HG03439 (cell line): Measurements from ENCODE around the gene ZBED2.
"Not testable (repeated sequence)": the region's sequence is repeated elsewhere in the genome, so short reads cannot be mapped to it uniquely, and the experiment has no call there.

Experiments
- ATAC-seq: cut with Tn5 transposase; IDR thresholded peaks from one replicate; pipeline ENCODE4 v1.9.1; 2021; ENCODE audit warnings: mild to moderate bottlenecking, moderate library complexity; ENCODE audit not compliant: unreplicated experiment

Gene ZBED2, protein sequence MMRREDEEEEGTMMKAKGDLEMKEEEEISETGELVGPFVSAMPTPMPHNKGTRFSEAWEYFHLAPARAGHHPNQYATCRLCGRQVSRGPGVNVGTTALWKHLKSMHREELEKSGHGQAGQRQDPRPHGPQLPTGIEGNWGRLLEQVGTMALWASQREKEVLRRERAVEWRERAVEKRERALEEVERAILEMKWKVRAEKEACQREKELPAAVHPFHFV

DNA sequence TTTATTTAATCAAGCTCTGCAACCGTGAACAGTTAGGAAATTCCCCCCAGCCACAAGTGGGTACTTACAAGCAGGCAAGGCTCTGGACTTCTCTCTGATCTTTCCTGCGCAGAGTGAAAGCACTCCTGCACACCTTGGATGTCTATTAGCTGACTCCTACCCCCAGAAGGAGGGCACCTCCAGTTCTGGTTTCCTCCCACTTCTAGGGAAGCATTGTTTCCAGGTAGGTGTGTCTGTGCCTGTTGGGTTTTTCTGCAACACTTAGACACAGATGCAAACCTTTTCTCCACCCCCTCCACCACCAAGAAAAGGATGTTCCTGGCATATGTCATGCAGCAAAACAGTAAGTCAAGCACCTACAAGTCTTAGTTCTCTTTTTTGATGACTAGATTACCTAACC, at the start of gene ZBED2:
ZBED2 (minus strand) TSS at position 115 of the 400 bp plus-strand sequence. CDS start 1,145 bp downstream, outside the sequence.
- no peak for ATAC-seq

DNA sequence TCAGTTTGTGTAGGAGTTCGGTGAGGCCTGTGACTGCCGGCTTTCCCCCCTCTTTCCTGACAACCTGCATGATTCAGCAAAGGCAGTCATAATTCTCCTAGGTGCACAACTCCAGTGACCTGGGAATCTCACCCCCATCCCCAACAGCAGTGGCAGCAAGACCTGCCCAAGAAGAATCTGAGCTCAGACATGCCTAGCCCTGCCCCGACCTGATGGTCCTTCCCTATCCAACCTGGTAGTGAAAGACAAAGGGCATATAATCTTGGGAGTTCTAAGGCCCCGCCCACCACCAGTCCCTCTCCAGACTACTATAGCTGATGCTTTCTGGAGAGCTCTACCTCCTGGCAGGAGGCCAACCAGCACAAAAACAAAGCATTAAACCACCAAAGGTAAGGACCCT, 44.2 kb upstream of the ZBED2 start:
- ATAC-seq, result no peak

DNA sequence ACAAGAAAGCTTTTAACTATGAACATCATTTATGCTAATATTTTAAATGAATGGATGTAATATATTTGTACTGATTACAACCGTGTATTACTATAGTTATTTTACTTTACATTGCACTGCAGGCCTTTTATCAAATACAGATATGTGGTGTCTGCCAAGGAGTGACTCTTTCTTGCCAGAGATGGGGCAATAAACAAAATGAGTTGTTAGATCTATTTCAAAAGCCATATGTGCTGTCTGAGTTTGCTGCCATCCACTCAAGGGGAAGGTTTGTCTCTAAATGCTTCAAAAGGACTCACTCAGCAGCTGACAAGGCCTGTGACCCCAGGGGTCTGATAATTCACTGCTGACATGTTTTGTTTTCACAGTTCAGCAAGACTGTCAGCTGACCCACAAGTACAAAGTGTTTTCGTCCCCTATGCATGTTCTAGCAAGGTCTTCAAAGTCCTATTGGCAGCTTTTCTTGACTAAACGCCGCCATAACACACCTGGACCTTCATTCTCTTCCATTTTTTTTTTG, 41.3 kb upstream of the ZBED2 start:
- no peak for ATAC-seq

DNA sequence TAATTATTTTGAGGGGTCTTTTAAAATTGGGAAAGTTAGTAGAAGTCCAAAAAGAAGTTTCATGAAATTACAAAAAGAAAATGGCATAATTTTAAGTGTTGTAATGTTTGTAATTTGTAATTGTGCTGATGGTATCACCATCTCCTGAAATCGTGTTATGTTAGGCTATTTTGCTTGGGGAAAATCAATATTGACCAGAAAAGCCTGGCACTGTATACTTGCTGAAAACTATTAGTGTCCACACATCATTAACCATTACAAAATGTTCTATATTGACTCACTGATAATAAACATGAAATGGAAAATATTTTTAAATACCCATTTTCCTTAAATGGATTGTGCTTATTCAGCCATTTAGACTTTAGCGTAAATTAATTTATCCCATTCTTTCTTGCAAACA, 40.3 kb upstream of the ZBED2 start:
- ATAC-seq, result no peak

DNA sequence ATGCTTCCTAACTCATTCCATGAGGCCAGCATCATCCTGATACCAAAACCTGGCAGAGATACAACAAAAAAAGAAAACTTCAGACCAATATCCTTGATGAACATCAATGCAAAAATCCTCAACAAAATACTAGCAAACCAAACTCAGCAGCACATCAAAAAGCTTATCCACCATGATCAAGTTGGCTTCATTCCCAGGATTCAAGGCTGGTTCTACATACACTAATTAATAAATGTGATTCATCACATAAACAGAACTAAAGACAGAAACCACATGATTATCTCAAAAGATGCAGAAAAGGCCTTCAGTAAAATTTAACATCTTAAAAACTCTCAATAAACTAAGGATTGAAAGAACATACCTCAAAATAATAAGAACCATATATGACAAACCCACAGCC, 35.5 kb upstream of the ZBED2 start:
- not testable (repeated sequence) for ATAC-seq

DNA sequence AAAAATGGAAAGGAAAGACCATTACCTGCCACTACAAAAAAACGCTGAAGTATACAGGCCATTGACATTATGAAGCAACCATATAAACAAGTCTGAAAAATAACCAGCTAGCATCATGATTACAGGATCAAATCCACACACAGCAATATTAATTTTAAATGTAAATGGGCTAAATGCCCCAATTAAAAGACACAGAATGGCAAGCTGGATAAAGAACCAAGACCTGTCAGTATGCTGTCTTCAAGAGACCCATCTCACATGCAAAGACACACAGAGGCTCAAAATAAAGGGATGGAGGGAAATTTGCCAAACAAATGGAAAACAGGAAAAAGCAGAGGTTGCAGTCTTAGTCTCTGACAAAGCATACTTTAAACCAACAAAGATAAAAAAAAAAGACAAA, 33.9 kb upstream of the ZBED2 start:
- not testable (repeated sequence) for ATAC-seq

DNA sequence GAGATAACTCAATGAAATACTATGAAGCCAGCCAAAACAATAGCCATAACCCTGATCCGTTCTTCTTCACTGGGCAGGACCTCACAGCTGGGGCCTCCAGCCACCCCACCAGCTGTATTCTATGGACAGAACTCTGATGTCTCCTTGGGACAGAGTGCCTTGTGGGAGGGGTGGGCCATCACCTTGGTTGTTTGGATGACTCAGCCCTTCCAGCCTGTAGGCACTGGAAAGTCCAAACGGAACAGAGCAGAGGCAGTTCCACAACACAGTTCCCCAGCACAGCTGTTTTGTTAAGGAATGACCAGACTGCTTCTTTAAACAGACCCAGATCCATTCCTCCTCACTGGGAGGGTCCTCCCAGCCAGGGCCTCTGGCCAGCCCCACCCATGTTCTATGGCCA, 31.9 kb upstream of the ZBED2 start:
- ATAC-seq, result no peak

DNA sequence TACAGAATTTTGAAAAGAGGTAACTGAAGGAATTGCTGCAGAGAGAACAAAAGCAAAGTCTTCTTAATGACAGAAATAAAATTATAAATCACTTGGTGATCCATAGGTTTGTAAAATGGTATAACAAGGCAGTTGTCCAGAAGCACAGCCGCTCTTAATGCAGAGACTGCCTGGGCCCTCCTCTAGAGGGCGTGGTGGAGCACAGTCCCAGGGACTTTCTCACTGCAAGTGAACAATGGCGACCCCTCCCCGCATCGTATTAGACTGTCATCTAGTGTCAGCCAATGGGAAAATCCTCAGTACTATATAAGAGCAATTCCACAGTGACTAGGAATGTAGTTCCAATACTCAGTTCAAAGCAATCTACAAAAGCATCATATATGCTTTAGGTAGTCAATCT, 26.4 kb upstream of the ZBED2 start:
- no peak for ATAC-seq

DNA sequence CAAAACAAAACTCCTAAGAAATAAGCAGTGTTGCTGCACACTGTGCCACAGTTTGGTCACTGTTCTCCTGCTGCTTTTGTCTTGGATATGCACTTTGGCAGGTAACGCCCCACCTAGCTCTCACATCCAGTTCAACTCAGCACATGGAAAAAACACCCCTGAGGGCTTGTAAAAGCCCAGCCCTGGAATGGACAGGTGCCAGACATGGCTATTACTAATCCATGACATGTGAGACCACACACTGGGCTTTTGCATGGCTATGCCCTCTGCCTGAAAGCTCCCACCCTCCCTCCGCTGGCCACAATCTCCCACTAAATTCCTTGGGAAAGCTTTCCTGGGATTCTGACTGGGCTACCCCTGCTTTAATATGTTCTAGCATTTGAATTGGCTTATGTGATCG, 24.7 kb upstream of the ZBED2 start:
- no peak for ATAC-seq

DNA sequence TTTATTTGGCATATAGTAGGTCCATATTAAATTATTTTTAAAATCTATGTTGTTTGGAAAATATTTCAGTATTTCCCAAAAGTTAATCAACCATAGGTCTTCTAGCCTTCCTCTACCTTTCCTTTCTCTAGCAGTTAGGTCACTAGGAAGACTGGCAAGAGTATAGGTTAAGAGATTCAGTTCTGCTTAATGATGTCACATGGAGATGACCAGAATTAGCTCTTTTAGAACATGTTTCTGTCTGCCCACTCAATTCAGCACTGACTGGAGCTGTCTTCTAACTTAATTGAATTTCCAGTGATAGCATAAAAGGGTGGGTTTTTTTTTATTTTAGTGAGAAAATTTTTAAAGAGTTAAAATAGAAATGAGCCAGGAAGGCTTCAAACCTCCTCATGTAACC, 23.8 kb upstream of the ZBED2 start:
- no peak for ATAC-seq

DNA sequence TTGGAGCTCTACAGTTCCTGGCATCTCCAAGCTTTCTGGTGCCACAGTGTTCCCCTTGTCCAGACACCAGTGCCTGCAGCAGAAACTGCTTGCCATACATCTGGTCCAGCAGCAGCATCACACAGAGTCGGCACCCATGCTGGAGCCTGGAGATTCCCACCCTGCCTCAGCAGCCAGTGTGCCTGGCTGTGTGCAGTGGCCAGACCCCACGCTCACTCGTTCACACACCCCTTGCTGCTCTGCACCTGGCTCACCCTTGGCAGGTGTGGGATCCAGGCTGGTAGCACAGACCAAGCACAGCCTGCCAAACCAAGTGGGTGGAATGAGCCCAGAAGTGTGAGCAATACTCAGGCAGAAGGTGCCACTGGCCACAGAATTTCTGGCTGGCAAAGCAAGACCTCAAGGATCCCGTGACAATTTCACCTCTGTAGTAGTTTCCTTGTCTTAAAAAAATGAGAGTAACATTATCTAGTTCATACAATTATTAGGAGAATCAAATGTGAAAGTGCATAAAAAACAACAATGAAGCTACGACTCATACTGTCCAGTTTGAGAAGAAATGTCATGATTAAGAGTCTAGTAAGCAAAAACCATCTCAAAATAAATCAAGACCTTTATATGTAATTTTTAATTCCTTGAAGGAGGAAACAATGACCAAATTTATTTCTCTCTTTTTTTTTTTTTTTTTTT, 22.9 kb upstream of the ZBED2 start:
- ATAC-seq, result no peak

DNA sequence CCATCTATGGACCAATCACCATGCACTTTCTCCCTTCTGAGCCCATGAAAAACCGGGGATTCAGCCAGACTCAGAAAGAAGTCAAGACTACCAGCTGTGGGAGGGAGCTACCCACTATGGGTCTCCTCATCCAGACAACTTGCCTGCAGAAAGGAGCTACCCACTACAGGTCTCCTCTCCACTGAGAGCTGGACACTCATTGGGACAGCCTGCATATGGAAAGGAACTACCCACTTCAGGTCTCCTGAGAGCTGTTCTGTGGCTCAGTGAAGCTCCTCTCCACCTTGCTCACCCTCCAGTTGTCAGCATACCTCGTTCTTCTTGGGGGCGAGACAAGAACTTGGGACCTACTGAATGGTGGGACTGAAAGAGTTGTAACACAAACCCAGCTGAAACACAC, 22.3 kb upstream of the ZBED2 start:
- no peak for ATAC-seq

DNA sequence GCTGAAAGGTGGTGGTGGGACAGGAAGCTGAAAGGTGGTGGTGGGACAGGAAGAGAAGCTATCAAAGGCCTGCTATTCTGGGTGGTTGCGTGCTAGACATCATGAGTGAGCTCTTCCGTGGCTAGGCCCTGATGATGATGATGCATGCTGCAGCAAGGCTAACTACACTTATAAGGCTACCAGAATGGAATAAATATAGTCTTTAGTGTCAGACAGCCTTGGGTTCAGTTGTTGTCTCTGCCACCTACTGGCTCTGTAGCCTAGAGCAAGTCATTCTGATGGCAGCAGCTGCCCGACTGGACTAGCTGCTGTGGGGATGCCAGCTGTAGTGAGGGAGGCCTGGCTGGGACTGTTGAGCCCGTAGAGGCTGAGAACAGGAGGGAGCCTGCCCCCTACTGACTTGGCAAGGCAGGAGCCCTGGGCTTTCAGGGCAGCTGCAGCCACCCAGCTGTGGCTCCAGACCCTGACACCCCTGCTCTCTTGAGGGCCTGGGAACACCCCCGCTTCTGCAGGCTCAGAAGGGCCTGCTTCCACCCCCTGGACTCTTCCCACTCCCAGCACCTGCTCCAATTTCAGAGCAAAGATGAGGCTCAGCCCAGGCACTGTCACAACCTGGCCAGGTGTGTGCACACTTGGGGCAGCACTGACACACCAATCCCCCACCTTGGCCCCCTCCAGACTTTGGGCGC, 21.4 kb upstream of the ZBED2 start:
- ATAC-seq, result peak; percentile 84

DNA sequence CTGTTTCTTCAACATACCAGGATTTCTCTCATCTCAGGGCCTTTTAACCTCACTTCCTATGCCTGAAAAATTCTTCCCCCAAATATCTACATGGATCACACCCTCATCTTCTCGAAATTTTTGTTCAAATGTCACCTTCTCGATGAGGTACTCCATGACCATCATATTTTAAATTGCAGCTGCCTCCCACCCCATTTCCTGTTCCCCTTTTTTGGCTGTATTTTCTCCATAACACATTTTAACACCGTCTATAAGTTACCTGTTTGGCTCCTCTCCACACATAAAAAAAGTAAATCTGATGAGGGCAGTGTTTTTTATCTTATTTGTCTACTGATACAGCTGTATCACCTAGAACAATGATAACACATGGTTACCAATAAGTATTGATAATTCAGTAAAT, 20.7 kb upstream of the ZBED2 start:
- ATAC-seq, result no peak

DNA sequence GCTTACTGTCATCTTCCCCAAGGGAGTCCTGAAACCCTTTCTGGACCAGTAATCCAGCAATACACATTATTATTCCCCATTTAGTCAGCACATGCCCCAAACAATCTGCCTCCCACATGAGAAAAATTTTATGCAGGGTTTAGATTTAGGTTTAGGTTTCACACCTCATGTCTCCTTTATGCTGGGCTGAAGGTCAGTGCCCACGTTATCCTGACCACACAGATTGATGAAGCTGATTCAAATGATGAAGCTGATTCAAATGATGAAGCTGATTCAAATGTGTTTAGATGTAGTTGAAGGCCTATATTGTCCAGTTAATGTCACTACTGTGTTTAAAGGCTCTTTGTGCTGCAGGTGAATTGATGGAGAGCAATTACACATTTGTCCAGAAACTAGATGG, 18.1 kb upstream of the ZBED2 start:
- ATAC-seq, result no peak

DNA sequence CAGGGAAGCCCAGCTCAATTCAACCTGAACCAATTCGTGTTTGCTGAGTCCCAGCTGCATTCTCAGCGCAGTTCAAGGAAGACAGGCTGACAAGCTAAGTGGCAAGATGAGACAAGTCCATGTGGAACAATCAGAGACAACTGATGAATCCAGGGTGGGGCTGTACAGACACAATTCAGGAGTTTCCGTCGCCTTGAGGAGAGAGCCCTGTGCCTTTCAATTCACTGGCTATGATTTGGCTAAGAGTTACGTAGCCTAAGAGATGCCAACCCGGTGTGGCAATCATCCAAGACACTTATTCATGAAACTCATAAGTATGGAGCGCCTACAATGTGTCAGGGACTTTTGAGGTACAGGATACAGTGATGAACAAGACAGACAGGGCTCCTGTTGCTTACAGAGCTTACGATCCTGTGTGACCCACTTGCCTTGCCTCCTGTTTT, 15.5 kb upstream of the ZBED2 start:
- ATAC-seq, result peak; percentile 5

DNA sequence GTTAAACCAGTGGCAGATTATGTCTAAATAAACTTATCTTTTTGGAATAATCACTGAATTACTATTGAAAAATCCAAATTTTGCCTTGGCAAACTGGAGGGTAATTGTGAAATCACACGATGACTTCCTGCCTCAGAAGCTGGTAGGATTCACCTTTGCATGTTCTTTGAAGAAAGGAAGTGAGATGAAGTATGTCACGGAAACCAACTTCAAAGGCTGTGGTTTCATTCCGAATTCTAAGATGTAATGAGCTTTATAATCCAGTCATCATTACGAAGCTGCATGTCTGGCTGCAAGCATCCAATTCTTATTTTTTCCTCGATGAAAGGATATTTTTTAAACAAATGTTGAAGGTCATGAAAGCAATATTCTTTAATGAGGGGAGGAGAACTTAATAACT, 15.0 kb upstream of the ZBED2 start:
- peak; percentile 91 for ATAC-seq

DNA sequence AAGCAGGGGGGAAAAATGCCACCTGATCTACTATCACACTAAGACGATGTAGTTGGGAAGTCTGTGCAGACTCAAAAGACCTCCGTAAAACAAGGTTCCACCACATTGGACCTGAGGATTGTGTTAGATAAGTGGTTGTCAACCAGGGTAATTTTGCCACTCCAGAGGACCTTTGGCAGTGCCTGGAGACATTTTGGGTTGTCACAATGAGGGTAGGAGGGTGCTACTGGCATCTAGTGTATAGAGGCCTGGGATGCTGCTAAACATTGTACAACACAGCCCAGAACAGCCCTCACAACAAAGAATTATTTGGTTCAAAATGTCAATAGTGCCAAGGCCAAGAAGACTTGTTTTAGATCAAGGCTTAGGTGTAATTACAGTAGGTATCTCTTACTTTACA, 14.6 kb upstream of the ZBED2 start:
- no peak for ATAC-seq

DNA sequence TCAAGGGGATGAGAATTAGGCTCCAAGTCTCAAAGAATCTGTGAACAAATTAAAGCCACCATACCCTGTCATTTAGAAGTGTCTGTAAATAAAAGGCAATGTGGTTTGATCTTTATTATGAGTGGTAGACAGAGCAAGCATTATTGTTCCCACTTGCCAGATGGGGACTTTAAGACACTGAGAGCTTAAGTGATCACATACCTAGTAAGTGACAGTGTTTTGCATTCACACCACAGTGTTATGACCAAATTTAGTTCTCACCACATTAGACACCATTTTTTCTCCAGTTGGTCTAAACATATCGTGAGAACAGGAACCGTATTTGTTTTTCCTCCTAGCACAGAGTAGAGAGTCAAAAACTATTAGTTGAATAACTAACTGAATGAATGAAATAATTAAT, 13.2 kb upstream of the ZBED2 start:
- no peak for ATAC-seq

DNA sequence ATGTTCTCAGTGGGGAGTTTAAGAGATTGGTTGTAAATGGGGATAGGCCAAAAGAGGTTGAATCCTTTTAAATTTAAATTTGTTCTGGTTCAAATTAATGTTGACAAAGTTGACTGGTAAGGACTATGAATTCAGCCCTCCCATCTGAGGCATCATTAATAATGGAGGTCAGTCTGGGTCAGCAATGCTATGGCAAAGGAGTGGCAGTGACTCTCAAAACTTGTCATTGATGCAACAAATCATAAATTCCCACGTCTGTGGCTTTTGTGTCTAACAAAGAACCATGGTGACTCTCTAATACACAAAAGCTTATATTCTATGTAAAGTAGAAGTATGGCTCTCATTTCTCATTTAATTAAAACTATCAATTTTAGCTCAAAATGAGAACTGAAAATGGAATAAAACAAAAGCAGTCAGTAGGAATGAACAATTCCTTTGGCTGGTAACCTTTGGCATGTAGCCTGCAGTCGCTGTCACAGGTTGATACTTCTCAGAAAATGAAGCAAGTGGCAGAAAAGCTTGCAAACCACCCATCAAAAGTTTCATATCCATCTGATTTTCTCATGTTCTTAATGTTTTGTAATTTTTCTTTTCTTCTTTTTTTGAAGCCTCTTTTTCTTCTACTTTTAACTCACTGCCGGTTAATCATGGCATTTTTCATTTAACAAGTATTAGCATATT, 12.2 kb upstream of the ZBED2 start:
- ATAC-seq, result no peak

DNA sequence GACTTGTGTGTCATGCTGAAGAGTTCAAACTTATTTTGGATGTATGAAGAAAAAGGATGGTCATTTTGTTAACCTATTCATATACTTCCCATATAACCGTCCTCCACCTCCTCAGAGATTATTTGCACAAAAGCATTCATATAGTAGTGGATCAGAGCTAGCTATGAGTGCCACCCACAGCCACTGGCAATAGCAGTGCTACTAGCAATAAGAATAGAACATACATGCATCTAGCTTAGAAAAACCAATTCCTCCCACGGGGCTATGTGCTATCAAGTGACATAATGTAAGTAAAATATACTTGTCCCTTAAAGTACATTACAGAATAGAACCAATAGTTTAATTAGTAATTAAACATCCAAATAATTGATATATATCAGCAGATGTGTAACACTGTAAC, 10.3 kb upstream of the ZBED2 start:
- no peak for ATAC-seq
